Suppressor macrophage treated with lipopolysaccharide for 4 hours (primary cell): ENCODE results near the gene GRIK3.
"Not testable (repeated sequence)": the region's sequence is repeated elsewhere in the genome, so short reads cannot be mapped to it uniquely, and the experiment has no call there.

Experiments
- DNase-seq: peaks from one replicate; pipeline ENCODE4 v3.0.0-alpha.2; 2020

The GRIK3 gene

DNA sequence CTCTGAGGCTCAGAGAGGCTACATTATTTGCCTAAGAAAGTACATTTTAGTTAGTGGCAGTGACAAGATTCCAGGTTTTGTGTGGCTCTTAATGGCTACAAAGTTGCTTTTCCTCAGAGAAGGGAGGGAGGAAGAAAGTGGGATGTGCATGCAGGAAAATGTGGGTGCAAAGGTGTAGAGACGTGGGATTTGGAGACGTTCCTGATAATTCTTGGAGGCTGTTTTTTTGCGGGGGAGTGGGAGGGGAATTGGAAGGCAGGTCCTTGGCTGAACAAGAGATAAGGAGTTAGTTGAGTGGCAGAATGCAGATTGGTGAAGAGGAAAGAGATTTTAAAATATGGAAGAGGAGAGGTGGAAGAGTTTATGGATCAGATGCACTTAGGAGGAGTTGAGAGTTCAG lies 258.1 kb downstream of the GRIK3 start:
- DNase-seq = no peak

- no peak for DNase-seq
Observed at GRCh38 chr1:36775716-36776115, 258.6 kb downstream of the GRIK3 start.

DNA sequence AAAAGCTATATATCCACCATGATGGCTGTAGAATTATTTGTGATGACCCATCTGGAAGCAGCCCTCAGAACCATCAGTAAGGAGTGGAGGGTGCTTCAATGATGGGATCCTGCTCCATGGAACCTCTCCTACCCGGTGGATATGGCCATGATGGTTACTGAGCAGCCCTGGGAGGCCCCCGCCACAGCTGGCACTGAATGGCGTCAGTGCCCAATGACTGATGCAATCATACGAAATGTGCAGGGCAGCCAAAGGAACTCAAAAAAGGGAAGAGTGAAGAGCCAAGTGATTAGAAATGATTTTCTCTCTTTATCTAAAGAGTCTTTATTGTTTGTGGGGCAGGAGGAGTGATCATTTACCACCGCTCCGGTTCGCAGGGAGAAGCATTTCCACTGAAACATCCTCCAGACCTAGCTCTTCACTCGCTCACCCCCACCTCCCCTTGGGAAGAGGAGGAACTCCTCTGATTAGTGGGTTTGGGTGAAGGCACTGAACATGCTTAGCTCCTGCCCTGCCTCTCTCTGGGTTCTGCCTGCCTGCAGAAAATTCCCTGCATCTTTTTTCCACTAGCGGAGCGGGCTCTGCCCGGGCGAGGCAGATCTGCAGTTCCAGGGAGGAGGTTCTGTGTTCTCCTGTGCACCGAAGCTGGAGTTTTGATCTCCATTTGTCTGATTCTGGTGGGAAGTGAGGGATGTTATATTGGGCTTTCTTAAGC lies 260.3 kb downstream of the GRIK3 start:
- no peak for DNase-seq

- DNase-seq = no peak
Observed at GRCh38 chr1:36772647-36773495, 261.4 kb downstream of the GRIK3 start.

DNA sequence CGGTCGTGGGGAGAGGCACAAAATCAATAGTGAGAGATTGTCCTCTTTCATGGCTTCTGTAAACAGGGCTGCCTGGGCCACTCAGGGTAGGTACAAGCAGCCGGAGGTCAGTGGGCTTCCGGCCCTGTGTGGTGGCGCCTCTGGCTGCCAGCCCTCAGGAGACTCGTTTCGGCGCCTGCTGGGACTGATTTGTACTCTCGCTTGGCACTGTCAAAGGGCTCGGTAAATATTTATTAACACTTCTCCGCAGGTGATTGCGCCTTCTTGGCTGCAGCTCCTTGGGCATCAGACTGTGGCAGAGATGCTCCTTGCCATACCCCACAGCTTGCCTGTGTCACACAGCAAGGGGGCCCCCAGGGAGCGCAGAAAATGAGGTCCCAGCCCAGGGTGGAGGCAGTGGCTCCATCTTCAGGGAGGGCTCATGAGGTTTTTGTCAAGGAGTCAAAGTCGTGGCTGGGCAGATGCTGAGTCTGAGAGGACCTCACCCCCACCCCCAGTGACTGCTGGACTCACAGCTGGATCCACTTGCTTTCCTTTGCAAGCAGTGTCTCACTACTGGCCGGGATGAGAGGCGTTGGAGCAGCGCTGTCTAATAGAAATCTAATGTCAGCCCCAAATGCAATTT lies 262.5 kb downstream of the GRIK3 start:
- DNase-seq = no peak

GRCh38 chr1:36771240-36771639 lies 263.1 kb downstream of the GRIK3 start:
- no peak for DNase-seq

- DNase-seq = no peak
Observed at GRCh38 chr1:36769886-36770830, 264.2 kb downstream of the GRIK3 start.

GRCh38 chr1:36768486-36769178 lies 265.7 kb downstream of the GRIK3 start:
- no peak for DNase-seq

GRCh38 chr1:36767429-36767828 lies 266.9 kb downstream of the GRIK3 start:
- not testable (repeated sequence) for DNase-seq

DNA sequence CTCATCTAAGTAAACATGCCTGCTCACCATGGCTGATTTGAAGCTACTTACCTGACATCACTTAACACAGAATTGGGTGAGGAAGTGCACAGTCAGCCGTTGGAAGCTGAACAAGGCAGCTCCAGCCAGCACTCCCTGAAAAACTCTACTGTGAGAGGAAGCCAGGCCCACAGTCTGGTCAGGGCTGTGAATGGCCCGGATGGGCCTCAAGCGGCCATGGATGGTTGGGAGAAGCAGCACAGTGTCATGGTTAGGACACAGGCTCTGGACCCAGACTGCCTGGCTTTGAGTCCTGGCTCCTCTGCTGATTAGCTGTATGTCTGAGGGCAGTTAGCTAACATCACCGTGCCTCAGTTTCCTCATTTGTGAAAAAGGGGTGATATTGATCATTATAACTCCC lies 267.8 kb downstream of the GRIK3 start:
- no peak for DNase-seq

DNA sequence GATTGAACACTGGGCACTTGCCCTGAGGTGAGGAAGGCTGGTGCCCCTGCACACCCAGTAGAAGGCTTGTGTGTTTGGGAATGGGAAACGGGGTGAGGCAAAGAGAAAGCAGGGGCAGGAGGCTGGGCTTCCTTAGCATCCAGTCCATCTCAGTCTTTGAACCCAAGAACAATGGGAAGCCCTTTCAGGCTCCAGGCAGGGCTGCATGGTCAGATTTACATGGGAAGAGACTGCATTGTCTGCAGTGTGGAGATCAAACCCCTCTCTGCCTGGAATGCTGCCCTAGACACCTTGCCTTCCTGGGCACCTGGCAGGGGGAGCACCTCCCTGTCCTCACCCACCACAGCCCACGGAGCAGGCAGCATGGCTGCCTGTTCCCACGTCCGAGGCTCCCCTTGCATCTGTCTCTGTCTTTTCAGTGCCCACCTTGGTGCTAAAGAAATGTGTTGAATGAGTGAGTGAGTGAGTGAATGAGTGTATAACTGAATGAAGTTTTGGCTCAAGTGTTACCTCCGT lies 268.5 kb downstream of the GRIK3 start:
- DNase-seq = no peak

- no peak for DNase-seq
Observed at GRCh38 chr1:36764798-36765197, 269.5 kb downstream of the GRIK3 start.

DNA sequence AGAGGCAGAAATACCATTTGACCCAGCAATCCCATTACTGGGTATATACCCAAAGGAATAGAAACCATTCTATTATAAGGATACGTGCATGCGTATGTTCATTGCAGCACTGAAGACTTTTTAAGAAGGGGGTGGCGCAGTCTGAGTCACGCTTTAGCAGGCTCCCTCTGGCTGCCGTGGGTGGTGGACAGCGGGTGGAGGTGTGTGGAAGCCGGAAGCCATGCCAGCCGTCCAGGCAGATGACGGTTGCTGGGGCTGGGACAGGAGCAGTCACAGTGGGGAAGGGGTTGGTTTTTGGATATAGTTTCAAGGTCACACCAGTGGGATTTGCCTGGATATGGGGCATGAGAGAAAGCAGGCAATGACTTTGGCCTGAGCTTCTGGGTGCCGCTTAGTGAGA lies 270.5 kb downstream of the GRIK3 start:
- DNase-seq = no peak

GRCh38 chr1:36762174-36762573 lies 272.1 kb downstream of the GRIK3 start:
- no peak for DNase-seq

DNA sequence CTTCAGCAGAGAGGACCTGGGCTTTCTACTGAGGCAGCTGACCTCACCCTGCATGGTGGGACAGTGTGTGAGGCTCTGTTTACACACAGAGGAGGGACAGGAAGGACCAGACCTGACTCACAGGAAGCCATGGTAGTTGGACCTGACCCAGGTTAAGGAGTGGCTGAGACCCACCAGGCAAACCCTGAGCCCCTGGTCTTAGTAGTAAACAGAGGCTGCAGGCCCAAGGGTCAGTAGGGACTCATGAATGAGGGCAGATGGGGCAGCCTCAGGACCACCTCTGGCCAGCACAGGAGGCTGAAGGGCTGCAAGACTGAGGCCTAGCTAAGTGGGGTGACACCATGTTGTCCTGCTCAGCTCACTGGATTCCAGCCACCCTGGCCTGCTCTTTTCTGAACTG lies 273.2 kb downstream of the GRIK3 start:
- no peak for DNase-seq

- no peak for DNase-seq
Observed at GRCh38 chr1:36760081-36760480, 274.2 kb downstream of the GRIK3 start.

DNA sequence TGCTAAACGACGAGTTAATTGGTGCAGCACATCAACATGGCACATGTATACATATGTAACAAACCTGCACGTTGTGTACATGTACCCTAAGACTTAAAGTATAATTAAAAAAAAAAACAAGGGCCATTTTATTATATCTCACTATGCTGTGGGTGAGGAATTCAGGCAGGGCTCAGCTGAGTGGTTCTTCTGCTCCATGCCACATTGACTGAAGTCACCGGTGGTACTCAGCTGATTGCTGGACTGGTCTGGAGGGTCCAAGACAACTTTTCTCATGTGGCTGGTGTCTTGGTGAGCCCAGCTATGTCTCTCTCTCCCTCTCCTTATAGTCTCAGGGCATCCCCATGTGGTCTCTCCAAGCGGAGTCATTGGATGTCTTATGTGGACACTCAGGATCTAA lies 275.0 kb downstream of the GRIK3 start:
- DNase-seq = no peak

- DNase-seq = no peak
Observed at GRCh38 chr1:36755303-36756230, 278.7 kb downstream of the GRIK3 start.

DNA sequence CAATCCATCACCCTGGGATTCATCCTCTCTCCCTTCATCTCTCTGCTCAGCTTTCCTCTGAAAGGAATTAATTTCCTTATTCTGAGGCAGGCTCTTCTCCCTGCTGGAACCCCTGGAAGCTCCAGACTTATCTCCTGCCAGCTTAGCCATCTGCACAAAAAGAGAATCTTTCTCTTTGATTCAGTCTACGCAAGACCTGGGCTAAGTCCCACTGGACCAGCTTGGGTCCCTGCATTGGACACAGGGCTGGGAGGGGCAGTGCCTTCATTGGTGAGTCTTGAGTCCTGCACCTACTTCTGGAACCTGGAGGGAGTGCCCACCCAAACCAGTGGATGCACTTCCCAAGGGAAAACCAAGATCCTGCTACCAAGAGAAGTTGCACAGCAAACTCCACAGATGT lies 279.9 kb downstream of the GRIK3 start:
- no peak for DNase-seq

- DNase-seq = no peak
Observed at GRCh38 chr1:36753451-36753850, 280.9 kb downstream of the GRIK3 start.

- DNase-seq = no peak
Observed at GRCh38 chr1:36752891-36753361, 281.4 kb downstream of the GRIK3 start.
